Measurements from ENCODE around the gene FZD10.

Gene FZD10

GRCh38 chr12:130154276-130155070, 7.8 kb upstream of the FZD10 start:
- DNase-seq (ENCODE audit: low read depth, low spot score) = no peak

DNA sequence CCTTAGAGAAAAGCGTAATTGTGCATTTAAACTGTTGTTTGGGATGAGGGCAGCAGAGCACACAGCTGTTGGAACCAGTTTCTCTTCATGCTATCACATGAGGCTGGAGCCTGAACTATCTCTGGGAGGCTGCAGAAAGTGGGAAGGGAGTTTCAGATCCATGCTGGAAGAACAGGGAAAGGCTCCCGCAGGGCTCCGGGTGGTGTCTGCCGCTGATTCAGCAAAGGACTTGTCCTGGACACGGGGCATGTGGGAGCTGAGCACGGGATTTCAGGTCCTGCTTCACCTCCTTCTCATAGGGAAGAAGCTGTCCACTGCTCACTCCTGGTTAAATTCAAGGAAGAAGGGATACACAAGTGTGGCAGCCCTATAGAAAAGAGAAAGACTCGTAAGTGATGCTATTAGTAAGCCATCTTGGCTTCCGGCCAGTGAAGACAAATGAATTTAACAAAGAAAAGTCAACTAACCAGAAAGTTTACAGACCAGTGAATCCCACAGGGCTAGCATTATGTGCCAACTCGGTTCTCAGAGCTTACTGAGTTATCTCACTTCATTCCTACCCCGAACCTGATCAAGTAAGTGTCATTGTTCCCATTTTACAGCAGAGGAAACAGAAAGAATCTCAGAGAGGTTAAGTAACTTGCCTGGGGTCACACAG, 6.7 kb upstream of the FZD10 start:
- no peak for DNase-seq (ENCODE audit: low read depth, low spot score)

GRCh38 chr12:130156652-130157275, 5.5 kb upstream of the FZD10 start:
- DNase-seq (ENCODE audit: low read depth, low spot score) = no peak

DNA sequence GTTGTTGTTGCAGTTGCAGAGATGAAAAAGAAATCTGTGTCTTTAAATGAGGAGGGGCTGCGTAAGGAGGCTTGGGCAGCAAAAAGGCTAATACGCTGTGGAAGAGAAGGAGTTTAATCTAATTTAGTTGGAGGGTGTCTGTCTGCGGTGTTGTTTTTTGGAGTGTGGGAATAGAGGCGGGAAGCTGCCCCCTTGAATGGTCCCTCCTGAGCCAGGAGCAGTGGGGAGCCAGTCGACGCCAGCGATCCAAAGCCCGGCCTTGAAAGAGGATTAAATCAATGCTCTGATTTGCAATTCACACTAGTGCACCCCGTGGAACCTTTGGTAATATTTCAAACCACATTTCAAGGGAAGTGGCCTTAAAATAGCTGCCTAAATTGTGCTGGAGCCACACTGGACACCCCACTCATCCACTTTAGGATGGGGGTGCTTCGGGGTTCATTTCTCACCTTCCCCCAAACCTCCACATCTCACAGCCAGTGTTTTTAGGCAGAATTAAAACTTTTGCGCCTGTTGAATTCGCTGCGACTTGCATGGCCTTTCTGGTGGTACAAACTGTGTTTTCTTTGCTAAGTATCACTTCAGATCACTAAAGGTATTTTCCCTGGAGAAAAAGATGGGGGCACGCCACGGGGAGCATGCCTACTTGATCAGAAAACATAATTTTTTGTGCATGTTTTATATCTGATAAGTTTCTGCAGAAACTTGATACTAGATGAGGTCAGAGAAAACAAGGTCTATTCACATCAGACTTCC, 4.1 kb upstream of the FZD10 start:
- DNase-seq (ENCODE audit: low read depth, low spot score) = no peak

GRCh38 chr12:130158754-130159059, 3.6 kb upstream of the FZD10 start:
- no peak for DNase-seq (ENCODE audit: low read depth, low spot score)

GRCh38 chr12:130160306-130160705, 2.0 kb upstream of the FZD10 start:
- no peak for DNase-seq (ENCODE audit: low read depth, low spot score)

DNA sequence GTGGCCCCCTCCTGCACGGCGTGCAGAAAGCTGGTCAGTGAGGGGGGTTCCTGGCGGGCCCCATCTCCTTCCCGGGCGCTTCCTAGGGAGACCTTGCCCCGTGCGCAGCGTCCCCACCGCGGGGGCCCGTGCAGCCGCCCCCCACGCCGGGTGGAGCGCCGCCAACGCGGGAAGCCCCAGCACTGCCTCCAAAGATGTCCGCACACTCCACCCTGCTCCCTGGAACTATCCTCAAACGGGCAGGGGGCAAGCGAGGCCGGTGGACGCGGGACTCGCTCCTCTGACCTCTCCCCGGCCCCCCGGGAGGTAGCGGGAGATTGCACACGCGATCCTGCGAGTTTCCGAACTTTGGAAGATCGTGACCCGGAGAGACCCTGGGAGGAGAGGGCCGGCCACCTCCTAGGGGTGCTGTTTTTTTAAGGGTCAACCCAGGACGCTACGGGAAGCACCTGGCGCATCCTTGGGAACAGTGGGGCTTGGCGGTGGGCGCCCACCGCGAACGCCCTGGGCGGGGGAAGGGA, 1.5 kb upstream of the FZD10 start:
- no peak for DNase-seq (ENCODE audit: low read depth, low spot score)

DNA sequence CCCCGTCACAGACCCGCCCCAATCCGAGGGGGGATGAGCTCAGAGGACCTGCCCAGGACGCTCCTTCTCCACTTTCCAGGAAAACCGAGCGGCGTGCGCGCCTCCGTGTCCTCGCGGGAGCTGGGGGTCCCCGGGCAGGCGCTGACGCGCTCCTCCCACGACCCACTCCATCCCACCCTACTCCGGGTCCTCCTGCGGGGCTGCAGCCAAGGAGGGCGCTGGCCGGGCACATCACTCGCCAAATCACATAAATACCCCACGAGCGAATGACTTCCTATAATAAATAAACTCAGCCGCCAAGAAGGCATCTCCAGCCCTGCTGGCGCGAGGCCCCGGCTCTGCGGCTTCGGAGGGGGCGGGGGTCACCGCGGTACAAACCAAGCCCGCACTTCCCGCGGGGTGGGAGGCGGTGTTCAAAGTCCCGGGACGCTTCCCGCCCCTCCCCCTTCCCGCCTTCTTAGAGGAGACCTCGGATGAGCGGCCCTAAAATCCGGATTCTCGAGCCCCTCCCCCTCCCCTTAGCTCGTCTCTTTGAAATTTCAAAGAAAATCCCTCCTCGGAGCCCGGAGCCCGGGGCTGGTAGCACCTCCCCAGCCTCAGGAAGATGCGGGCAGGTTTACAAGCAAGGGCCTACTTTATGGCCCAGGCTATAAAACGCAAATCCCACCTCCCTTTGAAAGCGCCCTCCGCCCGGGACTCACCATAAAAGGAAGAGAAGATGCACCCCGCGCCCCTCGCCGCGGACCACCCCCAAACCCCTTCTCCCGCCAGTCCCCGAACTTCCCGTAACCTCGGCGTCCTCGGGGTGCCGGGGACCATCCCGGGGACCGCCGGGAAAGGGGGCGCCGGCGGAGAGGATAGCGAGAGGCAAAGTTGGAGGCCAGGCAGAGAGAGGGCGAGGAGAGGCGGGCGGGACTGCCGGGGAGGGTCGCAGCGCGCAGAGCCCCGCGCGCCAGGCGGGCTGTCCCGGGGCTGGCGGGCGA, 712 bp upstream of the FZD10 start:
- DNase-seq (ENCODE audit: low read depth, low spot score) = no peak

GRCh38 chr12:130162745-130163460, 639 bp downstream of the FZD10 start:
- DNase-seq (ENCODE audit: low read depth, low spot score) = no peak

- no peak for DNase-seq (ENCODE audit: low read depth, low spot score)
Measured at GRCh38 chr12:130163461-130164215, 1.4 kb downstream of the FZD10 start.

- DNase-seq (ENCODE audit: low read depth, low spot score) = no peak
Measured at GRCh38 chr12:130164216-130164542, 1.9 kb downstream of the FZD10 start.

- no peak for DNase-seq (ENCODE audit: low read depth, low spot score)
Measured at GRCh38 chr12:130164936-130165335, 2.7 kb downstream of the FZD10 start.

GRCh38 chr12:130166306-130166705, 4.0 kb downstream of the FZD10 start:
- no peak for DNase-seq (ENCODE audit: low read depth, low spot score)

- DNase-seq (ENCODE audit: low read depth, low spot score) = no peak
Measured at GRCh38 chr12:130167537-130167936, 5.3 kb downstream of the FZD10 start.

- no peak for DNase-seq (ENCODE audit: low read depth, low spot score)
Measured at GRCh38 chr12:130169256-130169655, 7.0 kb downstream of the FZD10 start.

DNA sequence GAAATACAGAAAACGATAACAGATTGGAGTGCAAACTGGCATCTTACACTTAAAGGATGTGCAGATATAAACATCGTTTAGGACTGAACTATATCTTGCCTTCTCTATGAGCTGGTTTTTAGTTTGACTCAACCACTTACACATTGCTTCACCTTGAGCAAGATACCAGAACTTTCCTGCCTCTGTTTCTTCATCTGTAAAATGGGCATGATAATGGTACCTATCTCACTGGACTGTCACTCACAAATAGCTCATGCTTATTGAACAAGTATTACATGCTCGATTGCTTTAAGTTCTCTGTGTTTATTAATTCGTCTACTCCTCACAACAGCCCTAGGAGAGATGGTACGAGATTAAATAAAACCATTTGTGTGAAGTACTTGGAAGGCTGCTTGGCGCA, 7.7 kb downstream of the FZD10 start:
- DNase-seq (ENCODE audit: low read depth, low spot score) = no peak

- no peak for DNase-seq (ENCODE audit: low read depth, low spot score)
Measured at GRCh38 chr12:130170611-130171010, 8.3 kb downstream of the FZD10 start.

DNA sequence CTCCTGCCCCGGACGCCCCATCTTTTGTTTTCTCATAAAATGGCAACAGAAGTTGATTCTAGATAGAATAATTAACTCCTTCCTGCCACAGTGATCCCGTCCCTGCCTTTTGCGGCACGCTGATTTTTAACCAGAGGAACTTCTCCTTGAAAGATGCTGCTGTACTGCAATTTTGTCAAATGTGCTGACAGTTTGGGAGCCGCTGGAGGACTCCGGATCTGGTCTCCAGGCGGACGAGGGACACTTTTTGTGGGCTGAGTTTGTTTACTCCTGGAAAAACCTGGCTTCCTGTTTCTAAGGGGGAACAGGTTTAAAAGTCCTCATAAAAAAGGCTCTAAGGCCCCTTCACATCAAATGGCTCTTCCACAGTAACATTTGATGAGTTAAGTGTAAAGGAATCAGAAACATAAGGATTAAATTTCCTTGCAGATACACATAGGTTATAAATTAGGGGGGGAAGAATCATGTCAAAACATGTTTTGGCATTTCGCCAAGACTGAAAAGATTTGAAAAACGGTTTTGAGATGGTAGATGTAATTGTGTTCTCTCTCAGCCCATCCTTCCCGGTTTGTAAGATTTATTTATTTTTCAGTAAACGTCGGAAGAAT, 15.5 kb downstream of the FZD10 start:
- DNase-seq (ENCODE audit: low read depth, low spot score) = no peak

DNA sequence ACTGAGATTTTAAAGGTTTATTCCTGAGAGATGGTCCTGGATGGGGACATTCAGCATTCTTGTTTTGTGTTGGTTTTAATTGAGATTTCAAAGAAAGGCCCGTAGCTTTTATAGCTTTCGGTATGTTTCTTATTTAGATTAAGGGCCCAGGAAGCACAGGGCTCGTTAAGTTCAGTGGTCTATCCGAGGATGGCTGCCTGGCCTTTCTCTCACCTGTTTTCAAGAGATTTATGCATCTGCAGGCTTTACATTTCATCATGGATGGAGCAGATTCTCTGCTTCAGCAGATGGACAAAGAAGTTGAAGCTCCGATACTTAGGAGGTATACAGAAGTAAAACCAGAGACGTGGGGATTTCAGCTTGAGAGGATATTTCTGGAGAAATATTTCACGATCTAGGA, 16.0 kb downstream of the FZD10 start:
- DNase-seq (ENCODE audit: low read depth, low spot score) = no peak
